Stimulated activated effector memory CD8-positive, alpha-beta T cell treated with anti-CD3 and anti-CD28 coated beads, Interleukin-12 subunit alpha, Interleukin-12 subunit beta, amount 100 ng/mL, for 72 hours (primary cell): Measurements from ENCODE around the gene ACAD9.
"Not testable (repeated sequence)": the region's sequence is repeated elsewhere in the genome, so short reads cannot be mapped to it uniquely, and the experiment has no call there.

ENCODE experiments used
- ATAC-seq: fragments of 150-1000 bp; cut with Tn5 transposase; 2 replicates; pipeline ENCODE4 v1.10.0; 2021
- DNase-seq, 2 donors: peaks; one replicate each; pipeline ENCODE4 v3.0.0; 2021 to 2022; ENCODE audit warnings: low spot score in 2 of 2
- H3K27ac Mint-ChIP-seq: one replicate; pipeline ENCODE4 v1.8.0; 2022; ENCODE audit warnings: mild to moderate bottlenecking, mixed read lengths
- H3K36me3 Mint-ChIP-seq: one replicate; pipeline ENCODE4 v1.8.0; 2022; ENCODE audit warnings: mild to moderate bottlenecking, mixed read lengths
- H3K4me1 Mint-ChIP-seq: one replicate; pipeline ENCODE4 v1.8.0; 2022; ENCODE audit warnings: mixed read lengths
- H3K4me3 Mint-ChIP-seq: one replicate; pipeline ENCODE4 v1.8.0; 2022; ENCODE audit warnings: mild to moderate bottlenecking, mixed read lengths
- H3K9me3 Mint-ChIP-seq: one replicate; pipeline ENCODE4 v1.8.0; 2022; ENCODE audit warnings: mixed read lengths

Gene ACAD9

DNA sequence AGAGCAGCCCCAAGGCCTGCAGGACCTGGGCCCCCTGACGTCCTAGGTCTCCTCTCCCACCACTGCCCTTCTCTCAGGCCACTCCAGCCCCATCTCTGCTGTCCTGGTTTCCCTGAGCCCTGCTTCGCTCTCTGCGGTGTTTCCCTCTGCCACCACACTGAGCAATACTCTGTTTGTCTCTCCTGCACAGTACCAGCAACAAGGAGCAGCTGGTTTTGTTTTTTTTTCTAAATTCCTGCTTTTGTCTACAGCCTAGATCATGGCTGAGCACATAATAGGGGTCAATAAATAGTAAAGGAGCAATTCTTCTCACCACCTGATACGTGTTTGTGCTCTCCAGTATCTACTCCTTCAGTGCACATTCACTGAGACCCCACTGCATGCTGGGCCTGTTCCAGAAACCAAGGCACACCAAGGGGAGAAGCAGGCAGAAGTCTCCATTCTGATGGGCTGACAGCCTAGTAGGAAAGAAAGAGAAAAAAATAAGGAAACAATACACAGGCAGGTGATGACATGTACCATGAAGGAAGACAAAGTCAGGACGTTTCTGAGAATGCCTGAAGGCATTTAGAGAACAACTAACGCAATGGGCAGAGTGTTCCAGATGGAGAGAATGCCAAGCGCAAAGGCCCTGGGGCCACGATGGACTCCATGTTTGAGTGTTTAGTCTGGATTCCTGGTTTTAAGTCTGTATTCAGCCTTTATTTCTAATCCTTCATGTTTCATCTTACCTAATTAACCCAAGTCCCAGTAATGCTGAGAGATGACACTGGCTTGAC is 6.0 kb upstream of the ACAD9 start:
- H3K9me3 Mint-ChIP-seq = no peaks in the 10 kb centered on the region
- no peak for ATAC-seq

GRCh38 chr3:128874481-128875180 is 4.8 kb upstream of the ACAD9 start:
- ATAC-seq (no peak), DNase-seq (no peak)
- no peak overlapping the region for H3K27ac Mint-ChIP-seq
- peaks cover 17% of the 10 kb centered on the region for H3K4me1 Mint-ChIP-seq
- no peak overlapping the region for H3K4me3 Mint-ChIP-seq
- H3K9me3 Mint-ChIP-seq = no peaks in the 10 kb centered on the region
- peaks cover 12% of the 10 kb centered on the region for H3K36me3 Mint-ChIP-seq

More for the DNA sequence above, 6.0 kb upstream of the ACAD9 start:
- H3K4me3 Mint-ChIP-seq = no peak overlapping the region
- peaks cover under 1% of the 10 kb centered on the region for H3K36me3 Mint-ChIP-seq
- H3K4me1 Mint-ChIP-seq = peaks cover 10% of the 10 kb centered on the region
- DNase-seq = no peak
- H3K27ac Mint-ChIP-seq = no peak overlapping the region

- H3K9me3 Mint-ChIP-seq = no peaks in the 10 kb centered on the region
- DNase-seq = peak in 1 of 2 donors; percentile 63
- peak; percentile 56 for ATAC-seq
- peaks cover 20% of the 10 kb centered on the region for H3K36me3 Mint-ChIP-seq
- no peak overlapping the region for H3K4me3 Mint-ChIP-seq
- peaks cover 22% of the 10 kb centered on the region for H3K4me1 Mint-ChIP-seq
- no peak overlapping the region for H3K27ac Mint-ChIP-seq
These were observed 3.8 kb upstream of the ACAD9 start for GRCh38 chr3:128875556-128876120.

DNA sequence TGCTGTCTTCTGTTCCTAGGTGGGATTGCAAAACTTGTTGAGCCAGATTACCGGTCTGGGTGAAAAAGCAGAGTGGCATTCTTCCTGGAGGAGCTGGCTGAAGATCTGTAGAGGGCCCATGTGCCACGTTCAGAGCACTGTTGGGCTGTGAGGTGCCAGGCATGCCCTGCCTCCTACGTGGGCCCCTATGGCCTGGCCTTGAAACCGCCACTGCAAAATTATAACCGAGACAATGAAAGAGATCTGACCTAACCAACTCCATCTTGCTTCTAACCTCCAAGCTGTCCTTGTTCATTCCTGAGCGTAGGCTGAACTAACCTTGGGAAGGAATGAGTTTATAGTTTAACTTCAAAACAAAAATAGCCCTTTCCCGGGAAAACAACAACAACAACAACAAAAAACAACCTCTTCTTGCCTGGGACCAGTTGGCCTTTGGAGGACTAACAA is 1.4 kb upstream of the ACAD9 start:
- Mint-ChIP-seq H3K27ac (peak overlapping the region; percentile 96), H3K36me3 (peaks cover 32% of the 10 kb centered on the region), H3K4me1 (peaks cover 42% of the 10 kb centered on the region), H3K4me3 (peak overlapping the region; percentile 82), H3K9me3 (no peaks in the 10 kb centered on the region)
- DNase-seq = no peak
- ATAC-seq = no peak

- DNase-seq = peak in 1 of 2 donors; percentile 13
These were observed 780 bp upstream of the ACAD9 start for GRCh38 chr3:128878556-128879124.

DNA sequence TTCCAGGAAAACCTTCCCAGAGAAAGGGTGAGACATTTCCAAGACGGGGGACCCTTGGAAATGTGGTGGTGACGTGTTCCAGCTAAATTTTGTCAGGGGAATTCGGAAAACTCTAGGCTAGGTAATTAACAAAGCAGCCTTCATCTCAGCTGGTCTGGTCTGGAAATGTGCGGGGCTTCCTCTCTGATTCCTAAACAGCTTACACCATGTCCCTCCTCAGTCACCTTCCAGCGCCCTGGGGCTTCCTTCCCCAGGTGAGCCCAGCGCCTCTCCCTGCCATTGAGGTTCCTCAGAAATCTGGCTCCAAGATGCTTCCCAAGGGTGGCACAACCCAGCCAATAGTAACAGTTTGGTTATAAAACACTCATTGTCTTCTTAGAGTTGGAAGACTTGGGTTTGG is 571 bp downstream of the ACAD9 start:
- peak overlapping the region; percentile 82 for H3K4me3 Mint-ChIP-seq
- ATAC-seq (no peak), DNase-seq (peak in 1 of 2 donors; percentile 55)
- no peaks in the 10 kb centered on the region for H3K9me3 Mint-ChIP-seq
- H3K27ac Mint-ChIP-seq = peak overlapping the region; percentile 96
- H3K4me1 Mint-ChIP-seq = peaks cover 51% of the 10 kb centered on the region
- H3K36me3 Mint-ChIP-seq = peaks cover 51% of the 10 kb centered on the region

More at GRCh38 chr3:128878556-128879124, 780 bp upstream of the ACAD9 start:
- Mint-ChIP-seq H3K36me3 (peaks cover 38% of the 10 kb centered on the region), H3K4me3 (peak overlapping the region; percentile 82), H3K4me1 (peaks cover 44% of the 10 kb centered on the region), H3K27ac (peak overlapping the region; percentile 96), H3K9me3 (no peaks in the 10 kb centered on the region)
- ATAC-seq = peak; percentile 47

DNA sequence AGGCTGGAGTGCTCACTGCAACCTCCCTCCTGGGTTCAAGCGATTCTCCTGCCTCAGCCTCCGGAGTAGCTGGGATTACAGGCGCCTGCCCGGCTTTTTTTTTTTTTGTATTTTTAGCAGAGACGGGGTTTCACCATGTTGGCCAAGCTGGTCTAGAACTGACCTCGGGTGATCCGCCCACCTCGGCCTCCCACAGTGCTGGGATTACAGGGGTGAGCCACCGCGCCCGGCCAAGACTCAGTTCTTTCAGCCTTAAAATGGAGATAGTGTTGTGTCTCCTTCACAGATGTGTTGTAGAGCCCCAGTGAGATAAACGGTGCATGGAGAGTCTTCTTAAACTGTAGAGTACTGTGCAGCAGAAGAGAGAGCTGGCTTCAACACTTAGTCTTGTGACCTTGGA is 1.0 kb downstream of the ACAD9 start:
- Mint-ChIP-seq H3K4me3 (peak overlapping the region; percentile 82), H3K4me1 (peaks cover 51% of the 10 kb centered on the region), H3K36me3 (peaks cover 56% of the 10 kb centered on the region), H3K27ac (peak overlapping the region; percentile 96)
- not testable (repeated sequence) for DNase-seq, H3K9me3 Mint-ChIP-seq, ATAC-seq

DNA sequence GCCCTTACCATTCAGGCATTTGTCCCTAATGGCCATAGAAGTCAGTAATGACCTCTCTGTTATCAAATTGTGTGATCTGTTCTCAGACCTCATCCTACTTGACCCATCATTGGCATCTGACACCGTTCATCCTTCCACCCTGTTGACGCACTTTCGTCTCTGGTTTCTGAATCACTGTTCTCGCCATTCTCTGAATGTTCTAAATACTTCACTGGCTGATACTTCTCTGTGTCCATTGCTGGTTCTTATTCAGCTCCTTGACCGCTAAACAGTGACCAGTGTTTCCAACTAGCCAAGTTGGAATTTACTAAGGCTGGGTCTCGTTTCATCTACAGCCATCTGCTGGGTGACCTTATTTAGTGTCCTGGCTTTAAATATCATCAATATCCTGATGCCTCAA is 2.2 kb downstream of the ACAD9 start:
- peak overlapping the region; percentile 82 for H3K4me3 Mint-ChIP-seq
- H3K4me1 Mint-ChIP-seq = peaks cover 51% of the 10 kb centered on the region
- DNase-seq (no peak), ATAC-seq (no peak)
- no peak overlapping the region for H3K27ac Mint-ChIP-seq
- peaks cover 66% of the 10 kb centered on the region for H3K36me3 Mint-ChIP-seq
- H3K9me3 Mint-ChIP-seq = no peaks in the 10 kb centered on the region

GRCh38 chr3:128882719-128883118 is 3.3 kb downstream of the ACAD9 start:
- DNase-seq (no peak), ATAC-seq (no peak)
- Mint-ChIP-seq H3K4me1 (peaks cover 48% of the 10 kb centered on the region), H3K36me3 (peaks cover 78% of the 10 kb centered on the region), H3K4me3 (no peak overlapping the region), H3K27ac (peak overlapping the region; percentile 71), H3K9me3 (no peaks in the 10 kb centered on the region)

DNA sequence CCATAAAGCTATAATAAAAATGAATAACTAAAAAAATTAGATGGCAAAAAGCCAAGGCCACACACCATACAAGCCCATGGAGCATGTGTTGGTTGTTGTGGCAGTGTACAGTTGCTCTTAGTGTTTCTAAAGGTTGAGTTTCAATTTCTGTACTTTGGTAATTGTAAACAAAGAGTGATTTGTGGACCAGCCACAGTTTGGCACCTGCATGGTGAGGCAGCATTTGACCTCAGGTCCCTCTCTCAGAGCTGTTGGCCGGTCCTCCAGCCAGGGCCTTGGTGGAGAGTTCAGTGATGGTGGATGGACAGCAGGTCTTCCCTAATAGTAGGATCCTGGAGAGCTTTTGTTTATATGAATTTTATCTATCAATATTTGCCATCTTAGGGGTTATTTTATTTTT is 5.6 kb downstream of the ACAD9 start:
- ATAC-seq = no peak
- Mint-ChIP-seq H3K4me3 (no peak overlapping the region), H3K9me3 (no peaks in the 10 kb centered on the region), H3K36me3 (peaks cover 82% of the 10 kb centered on the region), H3K4me1 (peaks cover 33% of the 10 kb centered on the region), H3K27ac (peak overlapping the region; percentile 43)
- DNase-seq = no peak

- Mint-ChIP-seq H3K9me3 (no peaks in the 10 kb centered on the region), H3K4me1 (peaks cover under 1% of the 10 kb centered on the region), H3K4me3 (no peak overlapping the region), H3K36me3 (peaks cover 87% of the 10 kb centered on the region), H3K27ac (no peak overlapping the region)
- ATAC-seq = no peak
- DNase-seq = no peak
These were observed 9.9 kb downstream of the ACAD9 start for GRCh38 chr3:128889139-128889894.

- H3K4me1 Mint-ChIP-seq = no peaks in the 10 kb centered on the region
- H3K4me3 Mint-ChIP-seq = no peak overlapping the region
- no peak for DNase-seq
- ATAC-seq = no peak
- peaks cover 100% of the 10 kb centered on the region for H3K36me3 Mint-ChIP-seq
- H3K9me3 Mint-ChIP-seq = no peaks in the 10 kb centered on the region
- peak overlapping the region; percentile 48 for H3K27ac Mint-ChIP-seq
These were observed 16.6 kb downstream of the ACAD9 start for GRCh38 chr3:128895843-128896697.

- ATAC-seq (no peak), DNase-seq (no peak)
- Mint-ChIP-seq H3K4me1 (no peaks in the 10 kb centered on the region), H3K36me3 (peaks cover 98% of the 10 kb centered on the region), H3K9me3 (no peaks in the 10 kb centered on the region), H3K4me3 (no peak overlapping the region), H3K27ac (peak overlapping the region; percentile 26)
These were observed 23.0 kb downstream of the ACAD9 start for GRCh38 chr3:128902426-128902825.

- ATAC-seq (no peak), DNase-seq (no peak)
- Mint-ChIP-seq H3K36me3 (peaks cover 96% of the 10 kb centered on the region), H3K27ac (peak overlapping the region; percentile 26), H3K4me3 (no peak overlapping the region), H3K4me1 (no peaks in the 10 kb centered on the region), H3K9me3 (no peaks in the 10 kb centered on the region)
These were observed 24.1 kb downstream of the ACAD9 start for GRCh38 chr3:128903501-128903900.
